Stimulated activated naive CD8-positive, alpha-beta T cell treated with anti-CD3 and anti-CD28 coated beads, Interleukin-15, amount 100 ng/mL, for 72 hours (primary cell): ENCODE measurements around the gene CYP2E1.
"Not testable (repeated sequence)": the region's sequence is repeated elsewhere in the genome, so short reads cannot be mapped to it uniquely, and the experiment has no call there.

Experiments
- ATAC-seq: fragments of 150-1000 bp; cut with Tn5 transposase; 2 replicates; pipeline ENCODE4 v1.10.0; 2021; ENCODE audit warnings: mild to moderate bottlenecking, moderate library complexity
- DNase-seq, 2 donors: peaks; one replicate each; pipeline ENCODE4 v3.0.0; 2021 to 2022
- H3K27ac Mint-ChIP-seq, 2 donors: one replicate each; pipeline ENCODE4 v1.8.0; 2022; ENCODE audit warnings: mild to moderate bottlenecking in 2 of 2, mixed read lengths in 2 of 2, moderate library complexity in 2 of 2
- H3K27me3 Mint-ChIP-seq: one replicate; pipeline ENCODE4 v1.8.0; 2022; ENCODE audit warnings: mixed read lengths
- H3K4me1 Mint-ChIP-seq: one replicate; pipeline ENCODE4 v1.8.0; 2022; ENCODE audit warnings: mild to moderate bottlenecking, mixed read lengths
- H3K4me3 Mint-ChIP-seq, 2 donors: one replicate each; pipeline ENCODE4 v1.8.0; 2022; ENCODE audit warnings: mild to moderate bottlenecking in 2 of 2, mixed read lengths in 2 of 2, moderate library complexity in 1 of 2
- H3K9me3 Mint-ChIP-seq, 2 donors: one replicate each; pipeline ENCODE4 v1.8.0; 2022; ENCODE audit warnings: mixed read lengths in 2 of 2

The CYP2E1 gene

GRCh38 chr10:133518517-133518916, 8.6 kb upstream of the CYP2E1 start:
- H3K4me1 Mint-ChIP-seq, result peaks cover 13% of the 10 kb centered on the region
- not testable (repeated sequence) for ATAC-seq, DNase-seq, H3K4me3 Mint-ChIP-seq, H3K9me3 Mint-ChIP-seq, H3K27ac Mint-ChIP-seq
- H3K27me3 Mint-ChIP-seq, result peaks cover 26% of the 10 kb centered on the region

- H3K27me3 Mint-ChIP-seq, result peaks cover 23% of the 10 kb centered on the region
- ATAC-seq (peak; percentile 99), DNase-seq (peak; percentile 93 to 94)
- peak overlapping the region; percentile 19 to 57 for H3K27ac Mint-ChIP-seq
- H3K4me1 Mint-ChIP-seq, result peaks cover 13% of the 10 kb centered on the region
- peaks cover 11% of the 10 kb centered on the region in 2 donors for H3K9me3 Mint-ChIP-seq
- peak overlapping the region; percentile 73 to 75 for H3K4me3 Mint-ChIP-seq
Measured at GRCh38 chr10:133520193-133520738, 6.9 kb upstream of the CYP2E1 start.

- Mint-ChIP-seq H3K27ac (no peak overlapping the region), H3K9me3 (peaks cover 11% of the 10 kb centered on the region in 2 donors), H3K4me1 (peaks cover 28% of the 10 kb centered on the region), H3K27me3 (peaks cover 53% of the 10 kb centered on the region), H3K4me3 (no peak overlapping the region)
- DNase-seq (no peak), ATAC-seq (no peak)
Measured at GRCh38 chr10:133523631-133524203, 3.4 kb upstream of the CYP2E1 start.

GRCh38 chr10:133525444-133525843, 1.7 kb upstream of the CYP2E1 start:
- Mint-ChIP-seq H3K27ac (no peak overlapping the region), H3K4me1 (peaks cover 38% of the 10 kb centered on the region), H3K27me3 (peaks cover 70% of the 10 kb centered on the region), H3K4me3 (no peak overlapping the region), H3K9me3 (peaks cover 11% of the 10 kb centered on the region in 2 donors)
- DNase-seq, result no peak
- no peak for ATAC-seq

- H3K27me3 Mint-ChIP-seq, result peaks cover 77% of the 10 kb centered on the region
- peak overlapping the region in 1 of 2 donors; percentile 79 for H3K4me3 Mint-ChIP-seq
- DNase-seq (no peak), ATAC-seq (no peak)
- H3K9me3 Mint-ChIP-seq, result peaks cover 6 to 8% of the 10 kb centered on the region in 2 donors
- H3K4me1 Mint-ChIP-seq, result peaks cover 36% of the 10 kb centered on the region
- H3K27ac Mint-ChIP-seq, result no peak overlapping the region
Measured at GRCh38 chr10:133527771-133528271, 658 bp downstream of the CYP2E1 start.

GRCh38 chr10:133528296-133528844, 1.2 kb downstream of the CYP2E1 start:
- Mint-ChIP-seq H3K4me1 (peaks cover 36% of the 10 kb centered on the region), H3K27me3 (peaks cover 78% of the 10 kb centered on the region), H3K27ac (no peak overlapping the region), H3K4me3 (peak overlapping the region; percentile 79 to 87), H3K9me3 (peaks cover 3% of the 10 kb centered on the region in 2 donors)
- ATAC-seq (peak; percentile 46), DNase-seq (no peak)

GRCh38 chr10:133528845-133529575, 1.8 kb downstream of the CYP2E1 start:
- H3K27me3 Mint-ChIP-seq, result peaks cover 85% of the 10 kb centered on the region
- ATAC-seq, result peak; percentile 34

GRCh38 chr10:133529576-133529946, 2.4 kb downstream of the CYP2E1 start:
- Mint-ChIP-seq H3K4me3 (peak overlapping the region; percentile 87), H3K9me3 (no peaks in the 10 kb centered on the region), H3K4me1 (peaks cover 36% of the 10 kb centered on the region), H3K27ac (no peak overlapping the region), H3K27me3 (peaks cover 85% of the 10 kb centered on the region)
- ATAC-seq (peak; percentile 43), DNase-seq (no peak)

More at GRCh38 chr10:133528845-133529575, 1.8 kb downstream of the CYP2E1 start:
- Mint-ChIP-seq H3K9me3 (no peaks in the 10 kb centered on the region), H3K4me3 (peak overlapping the region; percentile 87), H3K4me1 (peaks cover 36% of the 10 kb centered on the region), H3K27ac (no peak overlapping the region)
- DNase-seq, result no peak

- DNase-seq, result no peak
- no peak overlapping the region for H3K4me3 Mint-ChIP-seq
Measured at GRCh38 chr10:133530506-133530905, 3.3 kb downstream of the CYP2E1 start.

GRCh38 chr10:133532871-133533270, 5.7 kb downstream of the CYP2E1 start:
- Mint-ChIP-seq H3K4me3 (no peak overlapping the region), H3K27me3 (peaks cover 61% of the 10 kb centered on the region), H3K4me1 (peaks cover 30% of the 10 kb centered on the region)

More at GRCh38 chr10:133530506-133530905, 3.3 kb downstream of the CYP2E1 start:
- ATAC-seq, result no peak
- no peaks in the 10 kb centered on the region for H3K9me3 Mint-ChIP-seq
- H3K27me3 Mint-ChIP-seq, result peaks cover 80% of the 10 kb centered on the region
- H3K27ac Mint-ChIP-seq, result no peak overlapping the region
- H3K4me1 Mint-ChIP-seq, result peaks cover 36% of the 10 kb centered on the region

GRCh38 chr10:133534417-133534816, 7.3 kb downstream of the CYP2E1 start:
- DNase-seq, result no peak
- ATAC-seq, result no peak
- Mint-ChIP-seq H3K27me3 (peaks cover 45% of the 10 kb centered on the region), H3K4me1 (peaks cover 14% of the 10 kb centered on the region), H3K9me3 (no peaks in the 10 kb centered on the region), H3K27ac (no peak overlapping the region), H3K4me3 (no peak overlapping the region)

More at GRCh38 chr10:133532871-133533270, 5.7 kb downstream of the CYP2E1 start:
- H3K9me3 Mint-ChIP-seq, result no peaks in the 10 kb centered on the region
- DNase-seq (no peak), ATAC-seq (no peak)
- no peak overlapping the region for H3K27ac Mint-ChIP-seq

GRCh38 chr10:133536198-133536597, 9.0 kb downstream of the CYP2E1 start:
- H3K27me3 Mint-ChIP-seq, result peaks cover 27% of the 10 kb centered on the region
- ATAC-seq (no peak), DNase-seq (no peak)
- H3K27ac Mint-ChIP-seq, result no peak overlapping the region
- H3K4me1 Mint-ChIP-seq, result no peaks in the 10 kb centered on the region
- H3K9me3 Mint-ChIP-seq, result no peaks in the 10 kb centered on the region
- no peak overlapping the region for H3K4me3 Mint-ChIP-seq

GRCh38 chr10:133537546-133538545, 10.7 kb downstream of the CYP2E1 start:
- Mint-ChIP-seq H3K27me3 (peaks cover 11% of the 10 kb centered on the region), H3K9me3 (no peaks in the 10 kb centered on the region), H3K27ac (no peak overlapping the region), H3K4me1 (no peaks in the 10 kb centered on the region), H3K4me3 (no peak overlapping the region)
- DNase-seq (no peak), ATAC-seq (no peak)

- H3K4me3 Mint-ChIP-seq, H3K27ac Mint-ChIP-seq, DNase-seq, H3K9me3 Mint-ChIP-seq, H3K4me1 Mint-ChIP-seq, ATAC-seq: not testable (repeated sequence)
- peaks cover 12% of the 10 kb centered on the region for H3K27me3 Mint-ChIP-seq
Measured at GRCh38 chr10:133541441-133541975, 14.3 kb downstream of the CYP2E1 start.
